GM12878 (cell line): ENCODE results near the gene DCTN2.

ENCODE experiments used
- CHD4 ChIP-seq: fragments of 200-600 bp; sonication (generic); IDR thresholded peaks from 2 replicates; pipeline ENCODE4 v1.6.1; 2016; ENCODE audit warnings: mild to moderate bottlenecking
- CTCF ChIP-seq, 3 experiments: IDR thresholded peaks in 2 of 3; conservative IDR thresholded peaks in 1 of 3; 2 replicates each; pipeline ENCODE4 v1.5.1; 2011; ENCODE audit warnings: low read depth in 3 of 3, low read length in 3 of 3, mild to moderate bottlenecking in 3 of 3, control low read depth in 2 of 3, moderate library complexity in 2 of 3, inconsistent platforms in 1 of 3, mixed read lengths in 1 of 3; ENCODE audit not compliant: control insufficient read depth in 2 of 3, insufficient read depth in 1 of 3; ENCODE audit errors: extremely low read depth in 1 of 3
- ETV6 ChIP-seq, 2 experiments: fragments of 450-650 bp in 1 of 2; IDR thresholded peaks in 1 of 2; conservative IDR thresholded peaks in 1 of 2; 2 replicates each; pipeline ENCODE4 v1.6.1; 2014; ENCODE audit warnings: antibody characterized with exemption in 1 of 2, borderline replicate concordance in 1 of 2, low read depth in 1 of 2, mild to moderate bottlenecking in 1 of 2, moderate library complexity in 1 of 2
- NR2F1 ChIP-seq: fragments of 450-650 bp; conservative IDR thresholded peaks from 2 replicates; pipeline ENCODE4 v1.6.1; 2017; ENCODE audit warnings: mild to moderate bottlenecking
- POLR2A ChIP-seq: IDR thresholded peaks from 2 replicates; pipeline ENCODE4 v1.6.1; 2011; ENCODE audit warnings: low read depth, mild to moderate bottlenecking, low read length
- POU2F2 ChIP-seq: IDR thresholded peaks from 3 replicates; pipeline ENCODE4 v1.6.1; 2011; ENCODE audit warnings: low read depth, mild to moderate bottlenecking, low read length, borderline replicate concordance
- SKIL ChIP-seq: fragments of 450-650 bp; IDR thresholded peaks from 2 replicates; pipeline ENCODE4 v1.6.1; 2017; ENCODE audit warnings: mild to moderate bottlenecking, low read depth, inconsistent platforms; ENCODE audit not compliant: poor library complexity, severe bottlenecking
- SPI1 ChIP-seq: IDR thresholded peaks from 2 replicates; pipeline ENCODE4 v1.6.1; 2011; ENCODE audit warnings: low read depth, mild to moderate bottlenecking, low read length, moderate library complexity, borderline replicate concordance; ENCODE audit not compliant: insufficient read depth
- ZNF217 ChIP-seq: fragments of 450-650 bp; IDR thresholded peaks from 2 replicates; pipeline ENCODE4 v1.6.1; 2017; ENCODE audit warnings: antibody characterized with exemption, mild to moderate bottlenecking
- ZNF274 ChIP-seq: IDR thresholded peaks from one replicate; pipeline ENCODE4 v1.8.0; 2011; ENCODE audit not compliant: insufficient read length, insufficient read depth
- TF ChIP-seq, protein P1 (sequence below): fragments of 450-650 bp; IDR thresholded peaks from 2 replicates; pipeline ENCODE4 v1.6.1; 2017; ENCODE audit warnings: low read depth, mild to moderate bottlenecking, moderate library complexity
- TF ChIP-seq, protein P2 (sequence below): IDR thresholded peaks from 2 replicates; pipeline ENCODE4 v1.6.1; 2012; ENCODE audit warnings: low read length, inconsistent platforms
- TF ChIP-seq, protein P3 (sequence below): fragments of 450-650 bp; IDR thresholded peaks from 2 replicates; pipeline ENCODE4 v1.6.1; 2017; ENCODE audit warnings: mild to moderate bottlenecking
- TF ChIP-seq, protein P4 (sequence below): IDR thresholded peaks from 2 replicates; pipeline ENCODE4 v1.6.1; 2011; ENCODE audit warnings: low read depth, low read length, improper control_type of control experiment, borderline replicate concordance

GRCh38 chr12:57535764-57536596, 11.0 kb downstream of the DCTN2 start:
- TF ChIP-seq NR2F1, result no peak
- no peak for TF ChIP-seq SKIL
- no peak for TF ChIP-seq ZNF274
- TF ChIP-seq POLR2A, result 0 out of 2 replicates have a peak, but pooled peaks have one; percentile 13
- TF ChIP-seq, protein P1, sequence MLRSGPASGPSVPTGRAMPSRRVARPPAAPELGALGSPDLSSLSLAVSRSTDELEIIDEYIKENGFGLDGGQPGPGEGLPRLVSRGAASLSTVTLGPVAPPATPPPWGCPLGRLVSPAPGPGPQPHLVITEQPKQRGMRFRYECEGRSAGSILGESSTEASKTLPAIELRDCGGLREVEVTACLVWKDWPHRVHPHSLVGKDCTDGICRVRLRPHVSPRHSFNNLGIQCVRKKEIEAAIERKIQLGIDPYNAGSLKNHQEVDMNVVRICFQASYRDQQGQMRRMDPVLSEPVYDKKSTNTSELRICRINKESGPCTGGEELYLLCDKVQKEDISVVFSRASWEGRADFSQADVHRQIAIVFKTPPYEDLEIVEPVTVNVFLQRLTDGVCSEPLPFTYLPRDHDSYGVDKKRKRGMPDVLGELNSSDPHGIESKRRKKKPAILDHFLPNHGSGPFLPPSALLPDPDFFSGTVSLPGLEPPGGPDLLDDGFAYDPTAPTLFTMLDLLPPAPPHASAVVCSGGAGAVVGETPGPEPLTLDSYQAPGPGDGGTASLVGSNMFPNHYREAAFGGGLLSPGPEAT, result no peak
- TF ChIP-seq, protein P2, sequence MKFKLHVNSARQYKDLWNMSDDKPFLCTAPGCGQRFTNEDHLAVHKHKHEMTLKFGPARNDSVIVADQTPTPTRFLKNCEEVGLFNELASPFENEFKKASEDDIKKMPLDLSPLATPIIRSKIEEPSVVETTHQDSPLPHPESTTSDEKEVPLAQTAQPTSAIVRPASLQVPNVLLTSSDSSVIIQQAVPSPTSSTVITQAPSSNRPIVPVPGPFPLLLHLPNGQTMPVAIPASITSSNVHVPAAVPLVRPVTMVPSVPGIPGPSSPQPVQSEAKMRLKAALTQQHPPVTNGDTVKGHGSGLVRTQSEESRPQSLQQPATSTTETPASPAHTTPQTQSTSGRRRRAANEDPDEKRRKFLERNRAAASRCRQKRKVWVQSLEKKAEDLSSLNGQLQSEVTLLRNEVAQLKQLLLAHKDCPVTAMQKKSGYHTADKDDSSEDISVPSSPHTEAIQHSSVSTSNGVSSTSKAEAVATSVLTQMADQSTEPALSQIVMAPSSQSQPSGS, result no peak
- TF ChIP-seq CTCF (IDR thresholded peaks at IDR 0.05 in 2 of 3, conservative IDR thresholded peaks at IDR 0.05 in 1 of 3; ENCODE audit: control insufficient read depth in 2 of 3, extremely low read depth in 1 of 3, insufficient read depth in 1 of 3, low read depth in 3 of 3, low read length in 3 of 3), result no peak
- no peak for TF ChIP-seq CHD4
- TF ChIP-seq ZNF217, result no peak
- TF ChIP-seq, protein P3, sequence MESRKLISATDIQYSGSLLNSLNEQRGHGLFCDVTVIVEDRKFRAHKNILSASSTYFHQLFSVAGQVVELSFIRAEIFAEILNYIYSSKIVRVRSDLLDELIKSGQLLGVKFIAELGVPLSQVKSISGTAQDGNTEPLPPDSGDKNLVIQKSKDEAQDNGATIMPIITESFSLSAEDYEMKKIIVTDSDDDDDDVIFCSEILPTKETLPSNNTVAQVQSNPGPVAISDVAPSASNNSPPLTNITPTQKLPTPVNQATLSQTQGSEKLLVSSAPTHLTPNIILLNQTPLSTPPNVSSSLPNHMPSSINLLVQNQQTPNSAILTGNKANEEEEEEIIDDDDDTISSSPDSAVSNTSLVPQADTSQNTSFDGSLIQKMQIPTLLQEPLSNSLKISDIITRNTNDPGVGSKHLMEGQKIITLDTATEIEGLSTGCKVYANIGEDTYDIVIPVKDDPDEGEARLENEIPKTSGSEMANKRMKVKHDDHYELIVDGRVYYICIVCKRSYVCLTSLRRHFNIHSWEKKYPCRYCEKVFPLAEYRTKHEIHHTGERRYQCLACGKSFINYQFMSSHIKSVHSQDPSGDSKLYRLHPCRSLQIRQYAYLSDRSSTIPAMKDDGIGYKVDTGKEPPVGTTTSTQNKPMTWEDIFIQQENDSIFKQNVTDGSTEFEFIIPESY, result no peak
- TF ChIP-seq SPI1, result no peak
- no peak for TF ChIP-seq ETV6 (conservative IDR thresholded peaks at IDR 0.05 in 1 of 2, IDR thresholded peaks at IDR 0.05 in 1 of 2; ENCODE audit: borderline replicate concordance in 1 of 2, low read depth in 1 of 2)
- TF ChIP-seq, protein P4, sequence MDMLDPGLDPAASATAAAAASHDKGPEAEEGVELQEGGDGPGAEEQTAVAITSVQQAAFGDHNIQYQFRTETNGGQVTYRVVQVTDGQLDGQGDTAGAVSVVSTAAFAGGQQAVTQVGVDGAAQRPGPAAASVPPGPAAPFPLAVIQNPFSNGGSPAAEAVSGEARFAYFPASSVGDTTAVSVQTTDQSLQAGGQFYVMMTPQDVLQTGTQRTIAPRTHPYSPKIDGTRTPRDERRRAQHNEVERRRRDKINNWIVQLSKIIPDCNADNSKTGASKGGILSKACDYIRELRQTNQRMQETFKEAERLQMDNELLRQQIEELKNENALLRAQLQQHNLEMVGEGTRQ, result no peak
- no peak for TF ChIP-seq POU2F2
